Liver (tissue), 9 donors: Measurements from ENCODE around the gene TGFB1I1. TPM values are rescaled to one million over a fixed set of nuclear protein-coding genes. Genes with fewer than 3 reads are reported as not detected.
"Not testable (repeated sequence)": the region's sequence is repeated elsewhere in the genome, so short reads cannot be mapped to it uniquely, and the experiment has no call there.

Experiments used
- DNase-seq: peaks from one replicate; pipeline ENCODE4 v3.0.0-alpha.2; 2017; ENCODE audit warnings: low spot score
- H3K27ac ChIP-seq, 2 donors: one replicate each; pipeline ENCODE4 v1.7.0; 2013; ENCODE audit warnings: inconsistent platforms in 2 of 2, low read length in 2 of 2, control low read depth in 1 of 2, low read depth in 1 of 2, mild to moderate bottlenecking in 1 of 2
- H3K27me3 ChIP-seq, 4 donors: one replicate each; pipeline versions ENCODE4 v1.6.1 to v1.7.0; 2013; ENCODE audit warnings: low read length in 3 of 4, inconsistent platforms in 1 of 4, mild to moderate bottlenecking in 1 of 4, moderate library complexity in 1 of 4; ENCODE audit not compliant: control insufficient read depth in 4 of 4, insufficient read depth in 4 of 4
- H3K36me3 ChIP-seq, 4 donors: one replicate each; pipeline versions ENCODE4 v1.6.1 to v1.7.0; 2013; ENCODE audit warnings: low read length in 3 of 4, mild to moderate bottlenecking in 3 of 4, low read depth in 1 of 4, moderate library complexity in 1 of 4; ENCODE audit not compliant: control insufficient read depth in 4 of 4, insufficient read depth in 3 of 4
- H3K4me1 ChIP-seq, 4 donors: one replicate each; pipeline versions ENCODE4 v1.6.1 to v1.7.0; 2013; ENCODE audit warnings: low read length in 3 of 4, mild to moderate bottlenecking in 3 of 4, moderate library complexity in 1 of 4; ENCODE audit not compliant: control insufficient read depth in 4 of 4, insufficient read depth in 4 of 4
- H3K4me3 ChIP-seq, 3 donors: one replicate each; pipeline versions ENCODE4 v1.6.1 to v1.7.0; 2013; ENCODE audit warnings: low read length in 3 of 3, control low read depth in 1 of 3, low read depth in 1 of 3, mild to moderate bottlenecking in 1 of 3
- H3K9ac ChIP-seq, 2 donors: one replicate each; pipeline ENCODE4 v1.7.0; 2013; ENCODE audit warnings: low read length in 2 of 2, mild to moderate bottlenecking in 2 of 2, moderate library complexity in 2 of 2, control low read depth in 1 of 2, low read depth in 1 of 2
- H3K9me3 ChIP-seq, 4 donors: one replicate each; pipeline versions ENCODE4 v1.6.1 to v1.7.0; 2013; ENCODE audit warnings: low read length in 3 of 4; ENCODE audit not compliant: control insufficient read depth in 4 of 4
- ATF3 ChIP-seq: IDR thresholded peaks from 2 replicates; pipeline ENCODE4 v1.6.1; 2016; ENCODE audit warnings: antibody characterized with exemption
- CTCF ChIP-seq: fragments of 150-350 bp; IDR thresholded peaks from 2 replicates; pipeline ENCODE4 v1.5.1; 2017; ENCODE audit warnings: improper control_type of control experiment, low read depth, low read length; ENCODE audit not compliant: missing input control
- FOXA1 ChIP-seq: IDR thresholded peaks from 2 replicates; pipeline ENCODE4 v1.6.1; 2016; ENCODE audit warnings: antibody characterized with exemption
- GABPA ChIP-seq, 2 donors: IDR thresholded peaks in 1 of 2; conservative IDR thresholded peaks in 1 of 2; 2 replicates each; pipeline ENCODE4 v1.6.1; 2016; ENCODE audit warnings: antibody characterized with exemption in 2 of 2, mild to moderate bottlenecking in 1 of 2, moderate library complexity in 1 of 2
- HNF4G ChIP-seq: IDR thresholded peaks from 2 replicates; pipeline ENCODE4 v1.6.1; 2016; ENCODE audit warnings: antibody characterized with exemption
- MAX ChIP-seq: IDR thresholded peaks from 2 replicates; pipeline ENCODE4 v1.6.1; 2016; ENCODE audit warnings: antibody characterized with exemption
- NR2F2 ChIP-seq: IDR thresholded peaks from 2 replicates; pipeline ENCODE4 v1.6.1; 2016; ENCODE audit warnings: antibody characterized with exemption
- RAD21 ChIP-seq, 2 donors: IDR thresholded peaks; 2 replicates each; pipeline ENCODE4 v1.6.1; 2016; ENCODE audit warnings: antibody characterized with exemption in 2 of 2, mild to moderate bottlenecking in 2 of 2
- REST ChIP-seq: IDR thresholded peaks from 2 replicates; pipeline ENCODE4 v1.6.1; 2016; ENCODE audit warnings: antibody characterized with exemption, mild to moderate bottlenecking
- SP1 ChIP-seq: IDR thresholded peaks from 2 replicates; pipeline ENCODE4 v1.6.1; 2018; ENCODE audit warnings: antibody characterized with exemption, mild to moderate bottlenecking
- WGBS: extraction: QIAGEN DNeasy Blood & Tissue Kit; methylation state at CpG from one replicate; pipeline ENCODE4 v1.1.7; 2013; 5-methylcytosine and 5-hydroxymethylcytosine counted together
- polyA plus RNA-seq, 2 donors: library from polyadenylated mRNA; stranded (reverse) in 1 of 2; unstranded in 1 of 2; fragments of 200-250 nt in 1 of 2; fragments of >200 nt in 1 of 2; fragmentation: Nextera tagmentation in 1 of 2; extraction: Ambion mirVana in 1 of 2; gene quantifications; one replicate each; pipeline versions ENCODE4 v1.2.1 to v1.2.3, GENCODE V29; 2013 to 2015
- total RNA-seq, 2 donors: library from RNA; depleted of rRNA; stranded (reverse); fragments of >200 nt; gene quantifications; one replicate each; pipeline ENCODE4 v1.2.3, GENCODE V29; 2014
- donor health status: healthy.
- donor health status: healthy.
- donor health status: healthy.
- donor health status: healthy.
- donor health status: healthy.

The TGFB1I1 gene
- total and polyA plus RNA-seq, 4 donors = 4.2 to 8.3 (median 5.8) TPM

GRCh38 chr16:31436221-31437045 lies 35.5 kb upstream of the TGFB1I1 start:
- H3K9ac ChIP-seq = no peak overlapping the region
- DNase-seq = no peak
- no peak overlapping the region for H3K4me3 ChIP-seq
- no peaks in the 10 kb centered on the region for H3K27me3 ChIP-seq
- no peaks in the 10 kb centered on the region for H3K36me3 ChIP-seq
- no peak for TF ChIP-seq HNF4G
- TF ChIP-seq ATF3 = no peak
- TF ChIP-seq MAX = no peak
- TF ChIP-seq GABPA (IDR thresholded peaks at IDR 0.05 in 1 of 2, conservative IDR thresholded peaks at IDR 0.05 in 1 of 2) = no peak
- TF ChIP-seq FOXA1 = no peak
- TF ChIP-seq SP1 = no peak
- TF ChIP-seq NR2F2 = no peak
- no peak for TF ChIP-seq RAD21 (IDR thresholded peaks at IDR 0.05)
- no peak for TF ChIP-seq CTCF
- H3K27ac ChIP-seq = no peak overlapping the region
- H3K9me3 ChIP-seq = no peaks in the 10 kb centered on the region
- WGBS = 96% methylated on average over 44 of the region's 44 CpGs
- no peaks in the 10 kb centered on the region for H3K4me1 ChIP-seq

GRCh38 chr16:31438414-31438813 lies 33.5 kb upstream of the TGFB1I1 start:
- TF ChIP-seq REST = no peak
- DNase-seq = no peak
- H3K9me3 ChIP-seq = no peaks in the 10 kb centered on the region
- H3K9ac ChIP-seq = no peak overlapping the region
- no peak overlapping the region for H3K27ac ChIP-seq
- 82% methylated on average over 2 of the region's 2 CpGs for WGBS
- H3K4me1 ChIP-seq = peaks cover 0 to 9% (median 3%) of the 10 kb centered on the region in 4 donors
- no peaks in the 10 kb centered on the region for H3K27me3 ChIP-seq
- no peaks in the 10 kb centered on the region for H3K36me3 ChIP-seq
- H3K4me3 ChIP-seq = no peak overlapping the region

- H3K9ac ChIP-seq, DNase-seq, H3K36me3 ChIP-seq, H3K9me3 ChIP-seq, H3K4me3 ChIP-seq, H3K4me1 ChIP-seq, H3K27me3 ChIP-seq, H3K27ac ChIP-seq: not testable (repeated sequence)
- WGBS = 69% methylated on average over 4 of the region's 4 CpGs
Measured at GRCh38 chr16:31439023-31439422, 32.9 kb upstream of the TGFB1I1 start.
